Left forelimb (tissue), 1 donor: ENCODE measurements around the gene DUSP15.
"Not testable (repeated sequence)": the region's sequence is repeated elsewhere in the genome, so short reads cannot be mapped to it uniquely, and the experiment has no call there.

Experiments
- DNase-seq: peaks from one replicate; pipeline ENCODE4 v3.0.0-alpha.2; 2018; ENCODE audit warnings: low spot score

DUSP15 gene

DNA sequence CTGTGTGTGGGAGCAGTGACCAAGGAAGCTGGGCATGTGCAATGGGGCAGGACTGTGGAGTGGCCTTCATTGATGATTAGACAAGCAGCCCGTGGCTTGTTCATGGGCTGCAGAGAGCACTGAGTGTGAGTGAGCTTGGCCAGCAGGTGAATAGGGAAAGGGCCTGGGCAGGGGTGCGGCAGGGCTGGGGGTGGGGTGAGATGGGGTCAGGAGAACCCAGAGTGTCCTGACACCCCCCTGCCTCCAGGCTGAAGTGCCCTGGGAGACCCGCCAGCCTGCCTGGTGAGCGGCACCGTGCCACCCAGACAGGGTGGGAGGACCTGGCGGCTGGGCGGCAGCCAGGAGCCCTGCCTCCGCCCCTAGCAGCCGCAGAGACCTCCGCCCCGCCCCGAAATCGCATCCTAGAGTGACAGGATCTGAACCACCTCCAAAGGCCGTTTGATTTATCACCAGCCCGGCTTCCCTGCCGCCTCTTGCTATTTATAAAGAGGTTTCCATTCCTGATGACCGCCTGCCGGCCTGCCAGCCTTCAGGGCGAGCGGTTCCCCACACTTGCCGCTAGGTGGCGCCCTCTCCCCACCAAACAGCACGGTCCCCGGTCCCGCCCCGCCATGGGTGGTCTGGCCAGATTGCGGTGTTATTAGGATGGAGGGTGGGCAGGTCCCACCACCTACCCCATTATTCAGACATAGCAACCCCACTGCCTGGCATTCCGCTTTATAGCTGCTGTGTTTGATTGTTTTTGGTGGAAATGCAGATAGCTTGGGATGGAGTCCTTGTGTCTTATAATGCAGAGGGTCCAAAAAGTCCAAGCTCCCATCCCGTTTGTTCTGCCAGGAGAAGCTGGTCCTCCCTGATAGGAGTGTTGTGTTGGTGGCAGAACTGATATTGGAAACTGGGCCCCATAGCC, 47.7 kb downstream of the DUSP15 start:
- peak; percentile 91 for DNase-seq

- DNase-seq: no peak
Measured at GRCh38 chr20:31821427-31821826, 48.9 kb downstream of the DUSP15 start.

GRCh38 chr20:31820228-31820627, 50.1 kb downstream of the DUSP15 start:
- DNase-seq: no peak

GRCh38 chr20:31819083-31819784, 51.1 kb downstream of the DUSP15 start, which contains the start of gene MYLK2:
Gene MYLK2, plus strand, starts transcription at chr20:31819356. Its CDS starts 225 bp downstream, at chr20:31819581.
- DNase-seq: no peak

GRCh38 chr20:31818376-31818908, 51.9 kb downstream of the DUSP15 start:
- no peak for DNase-seq

DNA sequence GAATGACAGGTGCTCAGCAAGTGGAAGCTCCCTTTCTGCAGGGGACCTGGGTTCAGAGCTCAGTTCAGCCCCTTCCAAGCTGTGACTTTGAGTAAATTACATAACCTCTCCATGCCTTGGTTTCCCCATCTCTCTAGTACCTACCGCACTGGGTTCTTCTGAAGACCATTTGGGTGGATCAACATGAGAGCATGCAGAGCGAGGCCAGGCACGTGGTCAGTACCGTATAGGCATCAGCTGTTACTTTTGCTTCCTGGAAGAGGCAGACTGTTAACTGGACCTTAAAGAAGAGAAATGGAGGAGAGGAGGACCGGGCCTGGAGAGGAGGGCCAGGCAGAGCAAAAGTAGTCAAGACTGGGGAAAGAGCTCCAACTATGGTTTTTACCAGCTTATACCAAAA, 52.9 kb downstream of the DUSP15 start:
- DNase-seq: no peak

GRCh38 chr20:31816221-31816620, 54.1 kb downstream of the DUSP15 start:
- DNase-seq: no peak

DNA sequence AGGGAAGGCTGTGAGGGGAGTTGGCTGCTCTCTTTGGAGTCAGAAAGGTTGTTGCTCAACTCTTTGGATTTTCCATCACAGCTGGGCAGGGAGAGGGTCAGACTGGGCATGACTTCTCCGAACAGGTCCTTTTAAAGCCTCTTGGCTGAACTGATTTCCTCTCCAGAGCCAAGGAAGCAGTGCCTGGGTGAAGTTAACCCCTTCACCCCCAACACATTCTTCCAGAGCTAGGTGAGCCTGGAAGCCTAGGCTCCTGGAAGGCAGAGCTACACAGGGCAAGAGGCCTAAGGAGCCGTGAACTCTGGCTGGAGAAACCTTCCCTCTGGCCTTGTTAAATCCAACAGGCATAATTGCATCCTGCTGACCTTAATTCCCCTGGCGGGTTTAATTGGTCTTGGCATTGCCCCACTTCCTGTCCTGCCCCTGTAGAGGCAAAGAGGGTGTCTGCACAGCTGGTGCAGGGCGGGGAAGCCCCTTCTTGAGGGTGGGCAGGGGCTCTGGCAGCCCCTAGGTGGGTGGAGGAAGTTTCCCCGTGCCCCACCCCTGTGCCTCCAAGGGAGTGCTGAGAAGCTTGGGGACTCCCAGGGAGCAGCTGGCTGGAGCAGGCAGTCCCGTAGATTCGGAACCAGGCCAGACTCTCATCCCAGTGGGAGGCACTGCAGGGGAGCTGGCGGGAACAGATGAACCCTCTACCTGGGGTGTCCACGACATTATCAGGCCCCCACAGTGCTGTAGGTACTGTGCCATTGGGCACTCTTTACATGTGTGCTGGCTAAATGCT, 54.7 kb downstream of the DUSP15 start:
- no peak for DNase-seq

DNA sequence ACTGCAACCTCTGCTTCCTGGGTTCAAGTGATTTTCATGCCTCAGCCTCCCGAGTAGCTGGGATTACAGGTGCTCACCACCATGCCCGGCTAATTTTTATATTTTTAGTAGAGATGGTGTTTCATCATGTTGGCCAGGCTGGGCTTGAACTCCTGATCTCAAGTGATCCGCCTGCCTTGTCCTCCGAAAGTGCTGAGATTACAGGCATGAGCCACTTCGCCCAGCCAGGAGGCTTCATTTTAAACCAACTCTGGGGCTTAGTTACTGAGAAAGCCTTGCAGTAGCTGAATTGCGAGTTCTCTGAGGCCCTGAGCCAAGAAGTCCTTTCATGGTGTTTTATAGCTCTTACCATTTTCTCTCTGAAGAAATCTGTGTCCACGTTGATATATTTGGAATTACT, 56.2 kb downstream of the DUSP15 start:
- not testable (repeated sequence) for DNase-seq

- DNase-seq: no peak
Measured at GRCh38 chr20:31813611-31814010, 56.7 kb downstream of the DUSP15 start.

DNA sequence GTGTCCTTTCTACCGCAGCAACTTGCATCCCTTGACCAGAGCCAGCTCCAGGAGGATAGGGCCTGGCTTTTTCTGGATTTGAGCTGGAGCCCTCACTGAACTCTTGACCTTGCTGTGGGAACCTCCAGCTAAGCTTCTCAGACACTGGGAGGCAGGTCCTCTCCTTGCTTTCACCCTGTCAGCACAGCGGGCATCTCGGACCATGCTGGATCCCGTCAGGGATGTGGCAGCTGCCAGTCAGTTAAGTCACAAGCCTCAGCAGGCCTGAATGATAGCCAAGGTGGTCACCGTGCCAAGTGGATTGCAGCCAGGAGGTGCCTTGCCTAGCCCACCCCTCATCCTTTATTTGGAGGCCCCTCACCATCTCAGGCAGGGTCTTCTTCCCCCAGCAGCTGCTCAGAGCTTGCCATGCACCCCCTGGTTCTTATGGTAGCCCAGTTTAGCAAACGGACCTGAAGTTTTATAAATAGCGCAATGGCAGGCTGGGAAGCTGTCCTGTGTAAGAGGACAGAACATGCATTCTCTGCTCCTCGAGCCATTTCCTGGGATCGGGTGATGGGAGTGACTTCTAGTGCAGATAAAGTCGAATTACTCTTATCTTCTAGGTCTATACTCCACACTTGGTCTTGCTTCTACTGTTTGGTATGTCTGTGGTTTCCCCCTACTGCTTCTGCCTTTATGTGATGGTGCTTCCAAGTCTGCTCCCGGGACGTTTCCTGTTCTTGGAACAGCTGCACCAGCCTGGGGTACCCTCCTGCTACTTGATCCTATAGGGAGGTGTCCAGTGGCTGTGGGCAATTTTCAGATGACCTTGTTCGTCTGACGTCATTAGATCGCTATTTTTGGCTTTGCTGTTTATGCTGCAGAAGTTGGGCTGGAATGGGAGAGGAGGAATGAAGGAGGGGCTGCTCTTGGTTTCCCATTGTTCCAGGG, 58.3 kb downstream of the DUSP15 start:
- DNase-seq: no peak

DNA sequence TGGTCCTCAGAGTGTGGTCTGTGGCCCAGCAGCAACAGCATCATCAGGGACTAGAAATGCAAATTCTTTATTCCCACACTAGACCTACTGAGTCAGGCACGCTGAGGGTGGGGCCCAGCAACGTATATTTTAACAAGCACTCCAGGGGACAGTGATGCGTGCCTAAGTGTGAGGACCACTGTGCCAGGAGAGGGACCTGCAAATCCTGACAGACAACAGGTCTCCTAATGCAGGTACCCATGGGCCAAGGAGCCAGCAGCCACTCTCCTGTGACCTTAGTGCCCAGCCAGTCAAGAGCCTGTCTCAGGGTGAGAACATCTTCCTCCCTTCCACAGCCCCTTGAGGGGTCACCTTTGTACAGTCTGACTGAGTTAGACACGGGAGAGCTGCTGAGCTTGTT, 59.1 kb downstream of the DUSP15 start:
- DNase-seq: no peak
